Brain microvascular endothelial cell (primary cell): ENCODE measurements around the gene MIR17HG.

ENCODE experiments used
- DNase-seq: peaks from one replicate; pipeline ENCODE4 v3.0.0-alpha.2; 2020
- H3K27ac ChIP-seq: fragments of 250-450 bp; sonication (Bioruptor Pico); 2 replicates; pipeline ENCODE4 v1.5.1; 2020; ENCODE audit warnings: mild to moderate bottlenecking, moderate library complexity
- H3K27me3 ChIP-seq: fragments of 250-450 bp; sonication (Bioruptor Pico); replicated peaks from 2 replicates; pipeline ENCODE4 v1.5.1; 2020; ENCODE audit warnings: mild to moderate bottlenecking
- H3K36me3 ChIP-seq: fragments of 250-450 bp; sonication (Bioruptor Pico); replicated peaks from 2 replicates; pipeline ENCODE4 v1.5.1; 2020; ENCODE audit warnings: mild to moderate bottlenecking
- H3K4me3 ChIP-seq: 2 replicates; pipeline ENCODE4 v1.5.1; 2011; ENCODE audit warnings: low read depth, mild to moderate bottlenecking, control low read depth, low read length, moderate library complexity
- CTCF ChIP-seq: IDR thresholded peaks from 2 replicates; pipeline ENCODE4 v1.5.1; 2011; ENCODE audit warnings: low read depth, mild to moderate bottlenecking, moderate library complexity, low read length, control low read depth, inconsistent platforms; ENCODE audit errors: missing control alignments
- in situ Hi-C: cut with HindIII; loops from 2 replicates; pipeline ENCODE4 v1.10.0; 2017; ENCODE audit warnings: low sequenced_read_pairs, low pct_ligation_motif_present

MIR17HG gene

DNA sequence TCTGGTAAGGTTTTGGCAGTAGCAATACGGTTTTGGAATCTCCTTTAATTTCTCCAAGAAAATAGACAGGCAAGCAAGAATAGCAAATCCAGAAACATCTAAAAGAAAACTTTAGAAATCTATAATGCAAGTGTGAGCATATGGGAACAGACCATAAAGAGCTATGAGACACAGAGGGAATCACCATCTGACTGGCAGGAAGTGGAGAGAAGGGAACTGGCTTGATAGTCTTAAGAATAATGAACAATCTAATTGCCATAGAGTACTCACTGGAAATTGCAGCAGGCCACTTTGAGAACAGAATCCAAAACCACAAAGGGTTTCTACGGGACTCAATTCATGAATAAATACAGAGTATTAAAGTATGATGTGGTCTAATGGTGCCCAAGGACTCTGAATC is 39.6 kb upstream of the MIR17HG start:
- Histone ChIP-seq H3K27ac (no peak overlapping the region), H3K36me3 (no peaks in the 10 kb centered on the region), H3K4me3 (no peak overlapping the region), H3K27me3 (no peaks in the 10 kb centered on the region)
- DNase-seq = no peak
- in situ Hi-C loops = no loop called here
- TF ChIP-seq CTCF = no peak

- no peaks in the 10 kb centered on the region for H3K27me3 ChIP-seq
- no peaks in the 10 kb centered on the region for H3K36me3 ChIP-seq
- in situ Hi-C loops = no loop called here
- peak; percentile 22 for TF ChIP-seq CTCF
- H3K27ac ChIP-seq = no peak overlapping the region
- no peak for DNase-seq
- no peak overlapping the region for H3K4me3 ChIP-seq
Measured at GRCh38 chr13:91308299-91308698, 39.2 kb upstream of the MIR17HG start.

GRCh38 chr13:91311491-91311890 is 36.0 kb upstream of the MIR17HG start:
- Histone ChIP-seq H3K4me3 (no peak overlapping the region), H3K27me3 (peaks cover 13% of the 10 kb centered on the region), H3K27ac (no peak overlapping the region), H3K36me3 (no peaks in the 10 kb centered on the region)
- in situ Hi-C loops = no loop called here
- no peak for DNase-seq
- TF ChIP-seq CTCF = no peak

- no peak overlapping the region for H3K27ac ChIP-seq
- peaks cover 13% of the 10 kb centered on the region for H3K27me3 ChIP-seq
- TF ChIP-seq CTCF = no peak
- in situ Hi-C loops = no loop called here
- H3K36me3 ChIP-seq = no peaks in the 10 kb centered on the region
- no peak for DNase-seq
- H3K4me3 ChIP-seq = no peak overlapping the region
Measured at GRCh38 chr13:91312324-91312723, 35.2 kb upstream of the MIR17HG start.

DNA sequence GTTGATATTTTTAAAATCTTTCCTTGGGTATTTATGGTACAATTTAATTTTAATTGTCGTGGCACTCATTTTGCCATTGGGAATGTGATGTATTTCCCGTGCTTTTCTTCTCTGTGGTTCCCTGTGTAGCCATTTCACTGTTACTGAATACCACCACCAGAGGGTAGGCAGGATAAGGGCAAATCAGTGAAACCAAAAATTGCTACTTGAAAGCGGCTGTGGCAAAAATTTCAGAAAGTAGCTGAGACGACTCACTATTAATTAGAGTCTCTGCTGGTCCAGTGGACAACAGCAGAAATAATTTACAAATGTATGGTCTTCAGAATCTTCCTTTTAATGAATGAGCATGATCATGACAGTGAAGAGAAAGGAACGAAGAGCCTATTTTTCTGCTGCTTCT is 34.4 kb upstream of the MIR17HG start:
- DNase-seq = peak; percentile 3
- TF ChIP-seq CTCF = peak; percentile 73
- no peak overlapping the region for H3K4me3 ChIP-seq
- H3K36me3 ChIP-seq = no peaks in the 10 kb centered on the region
- H3K27me3 ChIP-seq = peaks cover 13% of the 10 kb centered on the region
- in situ Hi-C loops = no loop called here
- H3K27ac ChIP-seq = no peak overlapping the region

GRCh38 chr13:91313581-91313980 is 33.9 kb upstream of the MIR17HG start:
- Histone ChIP-seq H3K4me3 (no peak overlapping the region), H3K27me3 (peaks cover 13% of the 10 kb centered on the region), H3K27ac (no peak overlapping the region), H3K36me3 (no peaks in the 10 kb centered on the region)
- no peak for TF ChIP-seq CTCF
- no peak for DNase-seq
- in situ Hi-C loops = no loop called here
